ENCODE data around the gene ZNF77.

Gene ZNF77

DNA sequence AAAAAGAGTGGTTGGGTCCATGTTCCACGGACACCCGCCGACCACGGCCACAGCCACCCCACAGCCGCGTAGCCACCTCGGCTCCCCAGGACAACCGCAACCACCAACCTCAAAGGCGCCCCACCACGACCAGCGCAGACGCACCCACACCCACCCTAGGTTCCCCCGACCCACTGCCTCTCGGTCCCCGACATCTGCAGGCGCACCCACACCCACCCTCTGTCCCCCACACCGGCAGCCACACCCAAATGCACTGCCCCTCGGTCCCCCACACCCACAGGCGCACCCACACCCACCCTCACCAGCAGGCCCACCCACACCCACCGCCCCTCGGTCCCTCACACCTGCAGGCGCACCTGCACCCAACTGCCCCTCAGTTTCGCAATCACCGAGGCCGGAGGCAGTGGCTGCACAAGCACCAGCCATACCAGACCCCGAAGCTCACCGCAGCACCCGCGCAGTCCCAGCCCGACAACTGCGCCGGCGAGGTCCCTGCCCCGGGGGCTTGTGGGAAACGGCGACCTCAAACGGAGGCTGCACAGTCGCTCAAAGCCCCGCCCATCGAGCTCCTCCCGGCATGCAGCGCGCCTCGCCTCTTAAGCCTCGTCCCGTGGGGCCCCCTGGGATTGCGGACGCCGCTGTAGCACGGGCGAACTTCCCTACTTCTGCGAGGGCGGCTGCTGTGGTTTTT is 18.3 kb downstream of the ZNF77 start:
- TF ChIP-seq CTCF (IDR thresholded peaks at IDR 0.05): no peak

GRCh38 chr19:2923510-2923909 is 21.3 kb downstream of the ZNF77 start:
- H3K27ac ChIP-seq: no peak overlapping the region

More for the DNA sequence above, 18.3 kb downstream of the ZNF77 start:
- H3K27me3 ChIP-seq: no peaks in the 10 kb centered on the region
- H3K4me3 ChIP-seq (ENCODE audit: low read depth in 1 of 2, low read length in 1 of 2): no peak overlapping the region
- no peak overlapping the region for H3K27ac ChIP-seq
- H3K4me1 ChIP-seq (ENCODE audit: control insufficient read depth in 1 of 2, insufficient read depth in 1 of 2, low read depth in 1 of 2, low read length in 1 of 2): no peaks in the 10 kb centered on the region
- no peaks in the 10 kb centered on the region for H3K36me3 ChIP-seq
- peaks cover 5% of the 10 kb centered on the region for H3K9me3 ChIP-seq

GRCh38 chr19:2922987-2923386 is 21.8 kb downstream of the ZNF77 start:
- H3K27ac ChIP-seq: no peak overlapping the region

More at GRCh38 chr19:2923510-2923909, 21.3 kb downstream of the ZNF77 start:
- no peak for TF ChIP-seq CTCF (IDR thresholded peaks at IDR 0.05)
- H3K36me3 ChIP-seq: no peaks in the 10 kb centered on the region
- H3K27me3 ChIP-seq: no peaks in the 10 kb centered on the region
- no peak overlapping the region for H3K4me3 ChIP-seq (ENCODE audit: low read depth in 1 of 2, low read length in 1 of 2)
- no peaks in the 10 kb centered on the region for H3K4me1 ChIP-seq (ENCODE audit: control insufficient read depth in 1 of 2, insufficient read depth in 1 of 2, low read depth in 1 of 2, low read length in 1 of 2)
- peaks cover 5% of the 10 kb centered on the region for H3K9me3 ChIP-seq

GRCh38 chr19:2917275-2918184 is 27.2 kb downstream of the ZNF77 start:
- Histone ChIP-seq H3K27me3 (no peaks in the 10 kb centered on the region), H3K4me1 (ENCODE audit: control insufficient read depth in 1 of 2, insufficient read depth in 1 of 2, low read depth in 1 of 2, low read length in 1 of 2) (no peaks in the 10 kb centered on the region), H3K36me3 (peaks cover 7% of the 10 kb centered on the region), H3K27ac (no peak overlapping the region), H3K4me3 (ENCODE audit: low read depth in 1 of 2, low read length in 1 of 2) (no peak overlapping the region), H3K9me3 (peaks cover 27% of the 10 kb centered on the region)
- no peak for TF ChIP-seq CTCF (IDR thresholded peaks at IDR 0.05)

More at GRCh38 chr19:2922987-2923386, 21.8 kb downstream of the ZNF77 start:
- Histone ChIP-seq H3K27me3 (no peaks in the 10 kb centered on the region), H3K36me3 (no peaks in the 10 kb centered on the region), H3K4me1 (ENCODE audit: control insufficient read depth in 1 of 2, insufficient read depth in 1 of 2, low read depth in 1 of 2, low read length in 1 of 2) (no peaks in the 10 kb centered on the region), H3K9me3 (peaks cover 8% of the 10 kb centered on the region), H3K4me3 (ENCODE audit: low read depth in 1 of 2, low read length in 1 of 2) (no peak overlapping the region)
- no peak for TF ChIP-seq CTCF (IDR thresholded peaks at IDR 0.05)

- no peak for TF ChIP-seq CTCF (IDR thresholded peaks at IDR 0.05)
- Histone ChIP-seq H3K27me3 (no peaks in the 10 kb centered on the region), H3K4me1 (ENCODE audit: control insufficient read depth in 1 of 2, insufficient read depth in 1 of 2, low read depth in 1 of 2, low read length in 1 of 2) (no peaks in the 10 kb centered on the region), H3K36me3 (peaks cover 6% of the 10 kb centered on the region), H3K9me3 (peaks cover 17% of the 10 kb centered on the region), H3K4me3 (ENCODE audit: low read depth in 1 of 2, low read length in 1 of 2) (no peak overlapping the region), H3K27ac (no peak overlapping the region)
These were observed 32.5 kb downstream of the ZNF77 start for GRCh38 chr19:2912306-2912705.
